BJ (cell line): ENCODE data around the gene MKI67. TPM values are rescaled to one million over a fixed set of nuclear protein-coding genes. Genes with fewer than 3 reads are reported as not detected.

ENCODE experiments used
- CTCF ChIA-PET: fragments of 350-600 bp; formaldehyde crosslinking; extraction: SDS; loops from one replicate; lab custom pipeline; 2021; ENCODE audit warnings: antibody characterized with exemption, inconsistent platforms; lab: Yijun Ruan, JAX
- POLR2A ChIA-PET: fragments of 300-600 bp; sonication (Branson Sonifier 250); formaldehyde crosslinking; extraction: SDS; loops from one replicate; lab custom pipeline; 2021; ENCODE audit warnings: antibody characterized with exemption; lab: Charles Lee
- DNase-seq: peaks from one replicate; pipeline ENCODE4 v3.0.0-alpha.2; 2011; ENCODE audit warnings: low read depth
- H3K27me3 ChIP-seq: 2 replicates; pipeline ENCODE4 v1.6.0; 2011; ENCODE audit warnings: low read length; ENCODE audit not compliant: control insufficient read depth, insufficient read depth
- H3K36me3 ChIP-seq: 2 replicates; pipeline ENCODE4 v1.5.1; 2011; ENCODE audit warnings: low read length; ENCODE audit not compliant: control insufficient read depth, insufficient read depth
- H3K4me3 ChIP-seq: 2 replicates; pipeline ENCODE4 v1.5.1; 2011; ENCODE audit warnings: low read depth, mild to moderate bottlenecking, control low read depth, low read length
- CTCF ChIP-seq: IDR thresholded peaks from 2 replicates; pipeline ENCODE4 v1.5.1; 2011; ENCODE audit warnings: low read depth, mild to moderate bottlenecking, control low read depth, inconsistent platforms, low read length, moderate library complexity; ENCODE audit not compliant: insufficient read depth
- polyA plus RNA-seq: library from polyadenylated mRNA; depleted of rRNA; stranded (reverse); fragments of >200 nt; gene quantifications from 2 replicates; pipeline ENCODE4 v1.2.3, GENCODE V29; 2011

Gene MKI67
- polyA plus RNA-seq, 1 experiment: 11.8 TPM

GRCh38 chr10:128050121-128050516 lies 76.1 kb downstream of the MKI67 start:
- no peak for DNase-seq
- no peaks in the 10 kb centered on the region for H3K36me3 ChIP-seq
- no peak overlapping the region for H3K4me3 ChIP-seq
- CTCF ChIA-PET: interaction anchor here (0.6 to 1.6 kb wide), 2 partner anchors 13 to 1618 kb away, joined by 3 to 4 read pairs; no protein-coding TSS in a partner anchor
- no peaks in the 10 kb centered on the region for H3K27me3 ChIP-seq
- no peak for TF ChIP-seq CTCF
- POLR2A ChIA-PET: no interaction called here

DNA sequence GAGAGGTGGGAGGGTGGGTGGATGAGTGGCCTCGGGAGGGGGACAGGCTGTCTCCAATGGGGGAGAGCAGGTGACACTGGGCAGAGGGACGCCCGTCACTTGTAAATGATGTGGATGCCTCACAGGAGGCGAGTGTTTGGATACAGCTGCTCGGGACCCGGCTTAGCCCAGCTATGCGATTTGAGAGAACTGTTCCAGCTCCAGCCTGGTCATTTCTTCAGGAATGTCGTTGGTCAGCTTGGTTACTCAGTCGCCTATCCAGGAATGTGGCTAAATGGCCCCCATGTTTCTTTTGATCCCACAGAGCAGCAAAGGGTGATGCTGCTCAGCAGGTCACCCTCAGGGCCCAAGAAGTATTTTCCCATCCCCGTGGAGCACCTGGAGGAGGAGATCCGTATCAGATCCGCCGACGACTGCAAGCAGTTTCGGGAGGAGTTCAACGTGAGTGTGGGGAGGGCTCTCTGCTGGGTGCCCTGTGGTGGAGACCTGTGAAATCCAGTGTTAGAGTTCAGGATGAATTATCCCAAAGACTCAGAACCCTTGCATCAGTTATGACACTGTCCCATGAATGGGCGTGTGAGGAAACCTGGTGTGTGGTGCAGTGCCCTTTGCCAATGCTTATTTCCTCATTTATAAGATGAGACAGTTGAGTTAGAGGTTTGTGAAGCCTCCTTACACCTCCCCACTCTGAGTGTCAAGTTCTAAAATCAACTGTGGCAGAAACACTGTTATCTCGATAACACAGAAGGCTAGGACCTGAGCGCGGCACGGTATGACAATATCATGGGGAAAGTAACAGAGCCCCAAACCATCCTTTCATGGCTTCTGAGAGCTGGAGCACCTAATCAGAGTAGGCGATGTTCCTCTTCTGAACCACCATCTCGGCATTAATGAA lies 76.8 kb downstream of the MKI67 start:
- CTCF ChIA-PET: interaction anchor here (0.6 to 6.5 kb wide), 4 partner anchors 12 to 1617 kb away, joined by 3 to 41 read pairs (median 5); no protein-coding TSS in a partner anchor
- POLR2A ChIA-PET: no interaction called here
- H3K36me3 ChIP-seq: no peaks in the 10 kb centered on the region
- no peak overlapping the region for H3K4me3 ChIP-seq
- DNase-seq: no peak
- no peak for TF ChIP-seq CTCF
- H3K27me3 ChIP-seq: no peaks in the 10 kb centered on the region

DNA sequence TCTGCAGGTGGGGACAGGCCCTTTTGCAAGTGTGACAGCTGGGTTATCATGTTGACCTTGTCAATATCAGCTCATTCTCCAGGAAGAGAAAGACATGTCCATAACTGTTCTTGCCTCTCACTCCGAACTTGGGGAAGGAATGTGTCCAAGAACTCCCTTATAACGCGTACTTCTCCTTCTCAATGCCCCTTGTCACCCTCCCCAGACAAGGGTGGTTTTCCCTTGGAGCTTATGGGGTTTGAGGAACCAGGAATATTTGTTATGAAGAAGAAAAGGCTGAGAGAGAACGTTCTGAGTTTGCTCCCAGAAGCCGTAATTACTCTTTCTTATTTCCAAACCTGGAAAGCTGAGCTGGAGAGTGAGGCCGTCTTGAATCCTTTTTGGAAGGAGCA lies 77.4 kb downstream of the MKI67 start:
- H3K4me3 ChIP-seq: no peak overlapping the region
- H3K36me3 ChIP-seq: no peaks in the 10 kb centered on the region
- no peak for TF ChIP-seq CTCF
- DNase-seq: no peak
- CTCF ChIA-PET: interaction anchor here (1.9 to 6.5 kb wide), 2 partner anchors 13 to 20 kb away, joined by 6 to 41 read pairs; no protein-coding TSS in a partner anchor
- POLR2A ChIA-PET: no interaction called here
- no peaks in the 10 kb centered on the region for H3K27me3 ChIP-seq

DNA sequence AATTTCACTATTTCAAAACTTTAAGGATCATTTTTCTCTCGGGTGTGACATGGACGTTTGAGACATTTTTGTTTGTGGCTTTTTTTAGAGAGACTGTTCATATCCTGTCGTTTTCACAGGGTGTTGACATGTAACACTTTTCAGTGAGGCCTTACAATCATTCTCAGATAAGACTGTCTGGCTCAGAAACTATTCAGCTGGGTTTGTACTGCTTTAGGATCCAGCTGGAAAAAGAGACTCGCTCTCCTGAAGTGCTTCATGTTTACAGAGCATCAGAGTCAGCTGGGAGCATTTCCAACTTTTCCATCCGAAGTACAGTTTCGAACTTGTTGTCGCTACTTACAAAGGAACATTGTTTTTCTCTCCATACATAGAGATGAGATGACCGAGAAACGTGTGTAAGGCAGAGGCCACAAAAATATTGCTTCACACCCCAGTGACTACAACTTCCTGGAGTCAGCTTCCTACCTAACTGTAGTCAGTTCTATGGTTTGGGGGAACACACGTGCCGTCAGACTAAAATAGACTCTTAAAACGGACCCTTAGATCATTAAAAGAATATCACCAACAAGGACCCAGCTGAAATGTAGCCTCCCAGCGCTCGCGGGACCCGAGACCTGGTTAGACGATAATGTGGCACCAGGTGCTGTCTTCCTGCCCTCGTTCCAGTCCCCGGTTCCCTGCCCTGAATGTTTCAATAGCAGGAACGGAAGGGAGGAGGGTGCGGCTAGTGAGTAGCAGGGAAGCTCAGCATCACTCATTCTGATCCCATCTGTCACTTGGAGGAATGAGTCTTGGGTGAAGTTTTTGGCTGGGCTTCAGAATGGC lies 78.0 kb downstream of the MKI67 start:
- TF ChIP-seq CTCF: no peak
- Histone ChIP-seq H3K36me3 (no peaks in the 10 kb centered on the region), H3K27me3 (no peaks in the 10 kb centered on the region), H3K4me3 (no peak overlapping the region)
- ChIA-PET CTCF (interaction anchor here (0.8 to 6.5 kb wide), 3 partner anchors 12 to 21 kb away, joined by 3 to 41 read pairs (median 6); no protein-coding TSS in a partner anchor), POLR2A (no interaction called here)
- no peak for DNase-seq

DNA sequence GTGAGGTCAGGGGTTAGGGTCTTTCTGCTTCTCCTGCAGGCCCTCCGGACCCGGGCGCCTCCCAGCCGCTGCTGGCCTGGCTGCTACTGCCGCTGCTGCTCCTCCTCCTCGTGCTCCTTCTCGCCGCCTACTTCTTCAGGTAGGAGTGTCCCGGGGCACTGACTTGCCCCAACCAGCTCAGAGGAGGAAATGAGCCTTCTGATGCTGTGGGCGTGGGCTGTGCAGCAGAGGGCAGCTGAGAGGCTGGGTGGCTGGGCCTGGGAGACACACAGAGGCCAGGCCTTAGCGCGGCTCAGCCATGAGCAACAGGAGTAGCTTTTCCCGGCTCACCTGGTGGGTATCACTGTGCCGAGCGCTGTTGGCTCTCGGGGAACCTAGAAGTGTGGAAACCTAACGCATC lies 78.9 kb downstream of the MKI67 start:
- ChIA-PET POLR2A (no interaction called here), CTCF (interaction anchor here (0.8 to 6.5 kb wide), 3 partner anchors 12 to 21 kb away, joined by 3 to 41 read pairs (median 6); no protein-coding TSS in a partner anchor)
- no peaks in the 10 kb centered on the region for H3K36me3 ChIP-seq
- H3K4me3 ChIP-seq: no peak overlapping the region
- no peaks in the 10 kb centered on the region for H3K27me3 ChIP-seq
- TF ChIP-seq CTCF: no peak
- DNase-seq: no peak
